GM12872 (cell line): ENCODE data around the gene WDR47.

Experiments
- TF ChIP-seq, protein P1 (sequence below): IDR thresholded peaks from 3 replicates; pipeline ENCODE4 v1.5.1; 2011; ENCODE audit warnings: low read depth, mild to moderate bottlenecking, low read length, moderate library complexity; ENCODE audit not compliant: insufficient read depth

Gene WDR47

GRCh38 chr1:109065137-109065536 is 23.2 kb upstream of the WDR47 start:
- TF ChIP-seq, protein P1, sequence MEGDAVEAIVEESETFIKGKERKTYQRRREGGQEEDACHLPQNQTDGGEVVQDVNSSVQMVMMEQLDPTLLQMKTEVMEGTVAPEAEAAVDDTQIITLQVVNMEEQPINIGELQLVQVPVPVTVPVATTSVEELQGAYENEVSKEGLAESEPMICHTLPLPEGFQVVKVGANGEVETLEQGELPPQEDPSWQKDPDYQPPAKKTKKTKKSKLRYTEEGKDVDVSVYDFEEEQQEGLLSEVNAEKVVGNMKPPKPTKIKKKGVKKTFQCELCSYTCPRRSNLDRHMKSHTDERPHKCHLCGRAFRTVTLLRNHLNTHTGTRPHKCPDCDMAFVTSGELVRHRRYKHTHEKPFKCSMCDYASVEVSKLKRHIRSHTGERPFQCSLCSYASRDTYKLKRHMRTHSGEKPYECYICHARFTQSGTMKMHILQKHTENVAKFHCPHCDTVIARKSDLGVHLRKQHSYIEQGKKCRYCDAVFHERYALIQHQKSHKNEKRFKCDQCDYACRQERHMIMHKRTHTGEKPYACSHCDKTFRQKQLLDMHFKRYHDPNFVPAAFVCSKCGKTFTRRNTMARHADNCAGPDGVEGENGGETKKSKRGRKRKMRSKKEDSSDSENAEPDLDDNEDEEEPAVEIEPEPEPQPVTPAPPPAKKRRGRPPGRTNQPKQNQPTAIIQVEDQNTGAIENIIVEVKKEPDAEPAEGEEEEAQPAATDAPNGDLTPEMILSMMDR: no peak

DNA sequence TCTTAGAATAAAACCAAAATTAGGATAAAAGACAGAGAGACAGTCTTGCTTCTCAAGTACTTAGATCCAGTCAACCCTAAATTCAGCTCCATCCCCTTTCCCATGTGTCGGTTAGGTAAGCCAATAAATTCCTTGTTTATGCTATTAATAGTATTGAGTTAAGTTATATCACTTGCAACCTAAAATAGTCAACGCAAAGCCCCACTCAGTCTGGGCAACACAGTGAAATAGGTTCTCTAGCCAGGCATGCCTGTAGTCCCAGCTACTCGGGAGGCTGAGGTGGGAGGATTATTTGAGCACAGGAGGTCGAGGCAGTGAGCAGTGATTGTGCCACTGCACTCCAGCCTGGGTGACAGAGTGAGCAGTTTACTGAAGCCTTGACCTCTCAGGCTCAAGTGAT is 19.3 kb upstream of the WDR47 start:
- TF ChIP-seq, protein P1: no peak

- TF ChIP-seq, protein P1: no peak
Observed at GRCh38 chr1:109060707-109061106, 18.8 kb upstream of the WDR47 start.

DNA sequence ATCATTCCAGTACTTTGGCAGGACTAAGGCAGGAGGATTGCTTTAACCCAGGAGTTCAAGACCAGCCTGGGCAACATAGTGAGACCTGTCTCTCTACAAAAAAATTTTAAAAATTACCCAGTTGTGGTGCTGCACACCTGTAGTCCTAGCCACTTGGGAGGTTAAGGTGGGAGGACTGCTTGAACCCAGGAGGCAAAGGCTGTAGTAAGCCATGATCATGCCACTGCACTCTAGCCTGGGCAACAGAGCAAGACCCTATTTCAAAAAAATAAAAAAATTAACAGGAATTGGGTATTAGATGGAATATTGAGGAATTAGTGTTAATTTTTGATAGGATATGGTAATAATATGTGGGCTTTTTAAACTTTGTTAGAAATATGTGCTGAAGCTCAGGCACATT is 17.1 kb upstream of the WDR47 start:
- TF ChIP-seq, protein P1: no peak

- TF ChIP-seq, protein P1: no peak
Observed at GRCh38 chr1:109056064-109056463, 14.2 kb upstream of the WDR47 start.

DNA sequence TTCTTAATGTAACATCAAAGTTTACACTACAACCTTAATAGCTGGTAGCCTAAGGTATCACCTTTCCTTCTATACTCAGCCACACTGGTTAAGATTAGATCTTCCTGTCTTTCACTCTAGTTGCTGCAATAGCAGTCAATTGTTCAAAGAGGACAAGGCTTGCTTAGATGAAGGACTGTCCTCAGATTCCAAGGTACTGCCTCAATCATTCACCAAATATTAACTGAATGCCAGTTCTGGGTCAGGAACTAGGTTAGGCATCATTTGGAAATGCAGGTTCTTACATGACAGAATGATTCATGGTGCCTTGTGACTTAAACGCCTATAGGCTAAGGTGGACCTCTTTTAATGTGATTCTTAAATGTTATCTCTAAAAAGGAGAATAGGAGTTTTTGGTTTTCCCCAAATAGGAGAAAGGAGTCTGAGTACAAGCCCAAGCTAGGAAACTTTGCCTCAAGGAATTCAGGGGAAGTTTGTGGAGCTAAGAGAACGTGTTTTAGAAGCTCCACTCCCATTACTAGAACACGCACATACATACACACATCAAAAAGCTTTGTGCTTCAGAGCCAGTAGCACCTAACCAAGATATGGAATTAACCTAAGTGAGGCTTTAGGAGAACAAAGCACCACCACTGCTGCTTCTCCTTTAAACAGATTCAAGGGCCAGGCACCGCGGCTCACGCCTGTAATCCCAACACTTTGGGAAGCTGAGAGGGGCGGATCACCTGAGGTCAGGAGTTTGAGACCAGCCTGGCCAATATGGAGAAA is 8.5 kb upstream of the WDR47 start:
- TF ChIP-seq, protein P1: no peak

- TF ChIP-seq, protein P1: no peak
Observed at GRCh38 chr1:109048335-109048734, 6.4 kb upstream of the WDR47 start.
